Measurements from ENCODE around the gene DPP10.

The DPP10 gene

GRCh38 chr2:115162494-115163293 lies 720.3 kb downstream of the DPP10 start:
- DNase-seq: no peak

- no peak for DNase-seq
Observed at GRCh38 chr2:115163572-115163971, 721.1 kb downstream of the DPP10 start.

DNA sequence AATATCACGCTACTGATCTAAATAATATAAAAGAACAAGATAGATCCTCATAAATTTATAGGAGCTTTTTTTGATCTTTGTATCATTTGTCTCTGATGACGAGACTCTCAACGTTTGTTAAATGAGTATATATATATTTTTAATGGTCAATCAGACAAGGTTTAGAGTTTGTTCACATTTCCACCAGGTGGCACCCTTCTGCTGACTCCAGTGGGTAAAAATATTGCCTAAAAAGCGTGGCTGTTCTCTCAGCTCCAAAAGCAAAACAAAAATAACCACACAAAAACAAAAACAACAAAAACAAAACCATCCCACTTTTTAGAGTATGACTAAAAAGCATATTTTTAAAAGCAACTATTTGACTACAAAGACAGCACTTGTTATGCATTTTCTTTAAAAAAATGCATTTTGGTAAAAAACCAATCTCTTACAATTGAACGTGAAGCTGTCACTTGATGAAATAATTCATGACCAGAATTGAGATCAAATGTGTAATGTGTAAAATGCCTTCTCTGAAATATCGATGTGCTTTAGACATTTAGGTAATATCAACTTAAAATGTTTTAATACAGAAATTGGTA lies 723.2 kb downstream of the DPP10 start:
- DNase-seq: peak; percentile 59

- DNase-seq: no peak
Observed at GRCh38 chr2:115168457-115168856, 726.0 kb downstream of the DPP10 start.

DNA sequence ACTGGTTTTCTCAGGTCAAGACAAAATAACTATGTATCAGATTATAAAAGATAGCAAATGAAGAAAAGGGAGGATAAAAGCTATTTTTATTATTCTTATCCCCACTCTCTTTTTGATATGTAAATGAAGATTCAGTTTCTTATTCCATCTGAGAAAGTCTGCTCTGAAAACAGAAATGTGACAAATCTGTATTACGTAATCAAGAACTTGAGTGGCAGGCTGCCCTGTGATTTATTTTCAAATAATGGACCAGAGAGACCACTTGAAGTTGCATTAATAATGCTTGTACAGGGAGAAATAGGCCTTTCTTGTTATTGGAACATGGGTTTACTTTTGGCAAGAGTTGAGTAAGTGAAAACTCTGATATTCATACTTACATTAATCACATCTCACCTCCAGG lies 727.4 kb downstream of the DPP10 start:
- DNase-seq: no peak

DNA sequence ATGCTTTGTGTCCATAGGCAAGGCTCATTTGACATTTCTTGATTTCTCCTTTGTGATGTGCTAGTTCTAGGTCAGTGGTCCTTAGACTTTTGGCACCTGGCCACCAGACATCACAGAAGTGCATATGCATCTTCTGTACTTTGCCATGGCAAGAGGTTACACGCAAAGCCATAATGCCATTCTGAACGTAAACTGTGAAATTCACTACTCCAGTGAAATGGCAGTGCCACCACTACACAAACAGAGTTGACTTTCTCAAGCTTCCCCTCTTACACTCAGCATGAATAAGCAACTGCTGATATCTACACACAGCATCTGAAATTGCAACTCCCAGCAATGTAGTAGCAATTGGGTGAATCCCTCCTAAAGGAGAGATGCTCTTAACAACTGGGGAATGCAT lies 729.3 kb downstream of the DPP10 start:
- no peak for DNase-seq

DNA sequence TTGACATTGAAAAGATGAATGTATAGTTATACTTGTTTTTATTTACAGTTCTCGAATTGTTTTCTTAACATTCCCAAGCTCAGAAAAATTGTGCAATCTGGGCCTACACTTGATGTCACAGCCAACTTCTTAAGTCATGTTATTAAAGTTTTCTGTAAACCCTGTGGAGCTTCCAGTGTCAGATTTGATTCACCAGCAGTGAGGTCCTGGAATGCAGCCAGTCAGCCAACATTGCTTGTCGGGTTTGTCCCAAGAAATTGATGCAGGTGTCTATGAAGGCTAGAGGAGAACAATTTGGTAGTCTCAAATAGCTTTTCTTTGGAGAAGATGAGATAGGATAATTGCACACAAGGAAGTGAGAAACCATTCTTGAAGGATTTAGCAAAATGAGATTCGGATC lies 732.2 kb downstream of the DPP10 start:
- no peak for DNase-seq

DNA sequence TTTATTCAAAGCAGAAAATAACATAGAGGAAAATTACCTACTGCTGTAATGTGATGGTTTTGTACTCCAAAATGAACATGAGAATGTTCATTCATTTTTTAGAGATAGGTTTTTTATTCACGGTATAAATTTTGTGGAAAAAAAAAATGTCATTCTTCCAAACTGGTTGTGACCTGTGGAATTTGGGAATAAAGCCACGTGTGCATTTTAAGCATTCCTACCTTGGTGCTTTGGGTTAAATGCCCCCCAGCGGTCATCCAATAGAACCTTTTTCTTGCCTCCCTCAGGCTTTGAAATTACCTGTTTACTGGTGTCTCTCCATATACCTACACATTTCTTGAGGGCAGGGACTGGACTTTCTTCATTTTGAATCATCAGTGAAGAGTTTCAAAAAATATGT lies 740.7 kb downstream of the DPP10 start:
- no peak for DNase-seq

- no peak for DNase-seq
Observed at GRCh38 chr2:115190459-115190858, 748.0 kb downstream of the DPP10 start.

DNA sequence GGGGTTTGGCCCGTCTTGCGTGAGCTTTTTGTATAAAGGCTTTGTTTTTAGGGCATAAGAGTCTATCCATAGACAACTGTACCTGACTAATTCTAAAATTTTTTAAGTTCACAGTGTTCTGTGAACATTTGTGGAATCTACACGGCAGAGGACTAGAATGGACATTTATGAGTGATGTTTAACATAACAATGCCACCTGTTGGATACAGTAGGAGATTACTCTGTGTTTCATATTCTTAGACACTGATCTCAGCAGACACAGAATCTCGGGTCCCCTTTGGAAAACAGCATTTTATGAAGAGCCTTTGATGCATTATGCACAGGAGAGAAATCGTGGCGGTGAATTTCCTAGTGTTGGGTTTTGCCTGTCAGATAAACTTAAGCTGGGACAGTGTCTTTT lies 752.2 kb downstream of the DPP10 start:
- no peak for DNase-seq

- no peak for DNase-seq
Observed at GRCh38 chr2:115196587-115196986, 754.1 kb downstream of the DPP10 start.

GRCh38 chr2:115199966-115200365 lies 757.5 kb downstream of the DPP10 start:
- DNase-seq: peak; percentile 4

DNA sequence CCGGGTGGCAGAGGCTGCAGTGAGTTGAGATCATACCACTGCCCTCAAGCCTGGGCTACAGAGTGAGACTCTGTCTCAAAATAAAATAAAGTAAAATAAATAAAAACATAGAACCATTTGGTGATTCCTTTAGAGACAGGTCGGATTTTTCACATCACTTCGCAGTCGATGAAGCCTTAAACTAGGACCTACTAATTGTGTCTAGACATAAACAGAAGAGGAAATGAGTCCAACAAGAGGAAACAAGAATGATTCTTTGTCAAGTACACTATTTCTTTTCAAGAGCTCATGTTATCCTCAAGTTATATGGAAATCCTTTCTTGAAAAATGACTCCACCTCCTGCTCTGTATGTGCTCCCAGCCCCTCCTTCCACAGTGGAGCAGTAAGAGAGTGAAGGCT lies 758.9 kb downstream of the DPP10 start:
- DNase-seq: no peak

DNA sequence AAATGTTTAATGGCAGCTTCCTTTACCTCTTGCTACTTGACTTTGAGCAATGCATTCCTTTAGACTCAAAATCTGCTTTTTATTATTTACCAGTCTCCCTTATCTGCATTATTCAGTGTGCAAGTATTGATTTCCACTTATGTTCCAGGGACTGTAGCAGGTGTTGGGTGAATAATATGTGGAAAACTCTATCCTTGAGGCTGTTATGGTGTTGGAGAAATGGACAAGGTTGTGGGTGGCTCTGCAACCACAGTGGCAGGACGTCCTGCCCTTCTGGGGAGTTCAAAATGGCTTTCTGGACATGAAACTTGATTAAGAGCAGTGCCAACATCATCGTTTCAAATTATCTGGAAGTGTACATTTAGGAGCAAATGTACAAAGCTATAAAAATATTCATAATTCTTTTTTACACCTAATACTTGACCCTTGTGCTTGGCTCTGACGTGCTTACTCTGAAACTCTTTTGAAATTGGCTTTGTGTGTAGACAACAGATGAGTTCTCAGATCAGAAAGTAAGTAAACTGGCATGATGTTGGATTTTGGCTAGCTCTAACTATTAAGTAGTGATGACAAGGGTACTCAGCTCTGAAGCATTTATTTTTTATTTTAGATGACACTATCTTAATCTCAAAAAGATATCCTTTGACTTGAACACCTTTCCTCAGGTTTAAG lies 766.2 kb downstream of the DPP10 start:
- no peak for DNase-seq

- no peak for DNase-seq
Observed at GRCh38 chr2:115214050-115214449, 771.6 kb downstream of the DPP10 start.

- no peak for DNase-seq
Observed at GRCh38 chr2:115219296-115219695, 776.9 kb downstream of the DPP10 start.

DNA sequence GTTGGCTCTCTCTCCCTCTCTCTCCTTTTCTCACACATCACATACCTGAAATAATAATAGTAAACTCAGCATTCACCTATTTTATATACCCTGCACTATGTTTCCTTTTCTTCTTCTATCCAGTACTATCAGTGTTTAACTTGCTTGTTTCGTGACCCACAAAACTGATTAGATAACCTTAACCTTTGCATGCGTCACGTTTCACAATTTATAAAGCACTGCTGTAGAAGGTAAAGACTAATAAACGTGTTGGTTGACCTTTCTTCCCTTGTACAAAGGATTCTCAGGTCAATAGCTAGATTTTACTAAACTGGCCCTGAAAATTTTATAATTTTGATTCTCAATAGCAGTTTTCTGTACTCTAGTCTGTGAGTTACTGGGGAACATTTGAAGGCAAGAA lies 791.7 kb downstream of the DPP10 start:
- no peak for DNase-seq

DNA sequence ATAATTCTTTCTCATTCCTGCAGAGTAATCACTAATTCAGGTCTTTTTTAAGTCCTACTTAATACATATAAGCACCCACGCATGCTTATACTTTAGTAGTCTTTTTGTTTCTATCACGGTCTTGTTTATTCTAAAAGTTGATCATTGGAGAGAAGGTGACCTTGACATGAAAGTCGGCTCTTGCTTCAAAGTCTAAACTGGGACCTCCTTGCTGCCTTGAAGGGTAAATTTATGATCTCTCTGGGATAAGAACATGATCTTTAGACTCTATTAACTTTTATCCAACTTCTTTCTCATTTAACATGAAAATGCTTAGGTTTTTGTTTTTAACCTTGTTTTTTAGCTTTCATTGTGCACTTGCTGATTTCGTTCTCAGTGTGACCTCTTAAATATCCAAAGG lies 792.3 kb downstream of the DPP10 start:
- DNase-seq: no peak

DNA sequence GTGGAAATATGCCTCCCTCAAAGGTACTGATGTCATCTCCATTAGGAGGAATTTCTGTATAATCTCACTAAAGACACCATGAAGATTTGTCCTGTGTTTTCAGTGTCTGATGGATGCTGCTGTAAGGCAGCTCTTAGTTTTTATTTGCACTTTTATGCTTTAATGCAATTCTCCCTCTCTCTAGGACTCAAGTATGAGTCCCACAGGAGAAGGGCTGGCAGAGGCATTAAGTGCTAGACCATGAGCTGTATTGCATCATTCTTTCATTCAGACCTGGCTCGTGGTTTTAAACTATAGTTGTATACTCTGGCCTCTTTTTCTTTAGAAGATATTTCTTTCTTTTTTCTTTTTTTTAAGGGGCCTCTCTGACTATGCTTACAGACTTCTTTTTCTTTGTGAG lies 805.6 kb downstream of the DPP10 start:
- no peak for DNase-seq

GRCh38 chr2:115277366-115277765 lies 834.9 kb downstream of the DPP10 start:
- no peak for DNase-seq

GRCh38 chr2:115285416-115285815 lies 843.0 kb downstream of the DPP10 start:
- no peak for DNase-seq

GRCh38 chr2:115290478-115290877 lies 848.0 kb downstream of the DPP10 start:
- DNase-seq: no peak

DNA sequence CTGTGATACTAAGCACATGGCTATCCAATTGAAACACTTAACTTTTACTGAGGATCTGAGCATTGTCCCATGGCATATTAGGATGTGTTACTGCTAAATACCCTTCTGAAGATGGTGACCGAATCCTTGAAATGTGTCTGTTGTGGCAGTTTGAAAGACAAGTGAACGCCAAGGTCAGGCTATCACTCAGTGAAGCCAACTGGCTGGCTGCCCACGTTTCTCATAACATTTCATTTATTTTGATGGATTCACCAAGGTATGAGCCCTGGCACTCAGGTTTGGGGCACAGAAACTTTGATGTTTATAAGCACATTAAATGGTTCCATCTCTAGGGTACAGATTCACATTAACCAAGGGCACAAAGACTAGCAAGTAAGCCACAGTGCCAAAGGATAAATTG lies 850.3 kb downstream of the DPP10 start:
- no peak for DNase-seq

GRCh38 chr2:115294999-115295398 lies 852.6 kb downstream of the DPP10 start:
- DNase-seq: no peak
